ENCODE measurements around the gene ADAM15. TPM values are rescaled to one million over a fixed set of nuclear protein-coding genes. Genes with fewer than 3 reads are reported as not detected.
A peak's percentile ranks its signal among the peaks of the same experiment; 100 is the strongest.

The ADAM15 gene
- total RNA-seq, 1 donor from 2014 or later = 15.7 TPM

- H3K36me3 ChIP-seq = no peaks in the 10 kb centered on the region
- Mint-ChIP-seq H3K4me1 (peaks cover 13% of the 10 kb centered on the region), H3K9me3 (no peaks in the 10 kb centered on the region), H3K4me3 (peak overlapping the region; percentile 34), H3K27ac (peak overlapping the region; percentile 80), H3K27me3 (ENCODE audit: insufficient read depth, low read depth) (peaks cover 12% of the 10 kb centered on the region), H3K36me3 (no peaks in the 10 kb centered on the region)
- no peaks in the 10 kb centered on the region for H3F3A ChIP-seq (ENCODE audit: low read depth)
- H4K20me1 ChIP-seq (ENCODE audit: low read depth) = no peaks in the 10 kb centered on the region
- no peaks in the 10 kb centered on the region for H3K9me3 ChIP-seq (ENCODE audit: low read depth)
- H3K79me2 ChIP-seq (ENCODE audit: low read depth) = no peaks in the 10 kb centered on the region
- no peaks in the 10 kb centered on the region for H3K27me3 ChIP-seq
- peaks cover 12% of the 10 kb centered on the region for H3K4me1 ChIP-seq
- no peak overlapping the region for H3K27ac ChIP-seq
- no peak overlapping the region for H3K9ac ChIP-seq
- H3K4me2 ChIP-seq = no peak overlapping the region
- H3K4me3 ChIP-seq = no peak overlapping the region
- DNase-seq (ENCODE audit: low spot score) = no peak
- no peak overlapping the region for H2AFZ ChIP-seq (replicated peaks)
- TF ChIP-seq EZH2phosphoT487 (IDR thresholded peaks at IDR 0.05) = no peak
- TF ChIP-seq EZH2 (IDR thresholded peaks at IDR 0.05) = no peak
- TF ChIP-seq CTCF (IDR thresholded peaks at IDR 0.05) = no peak
Measured at GRCh38 chr1:155034318-155035208, 16.6 kb upstream of the ADAM15 start.

- H3K27ac ChIP-seq = no peak overlapping the region
- Mint-ChIP-seq H3K36me3 (no peaks in the 10 kb centered on the region), H3K27ac (no peak overlapping the region), H3K4me1 (peaks cover 13% of the 10 kb centered on the region), H3K9me3 (no peaks in the 10 kb centered on the region), H3K27me3 (ENCODE audit: insufficient read depth, low read depth) (peaks cover 12% of the 10 kb centered on the region), H3K4me3 (no peak overlapping the region)
- H4K20me1 ChIP-seq (ENCODE audit: low read depth) = no peaks in the 10 kb centered on the region
- peaks cover 12% of the 10 kb centered on the region for H3K4me1 ChIP-seq
- no peak overlapping the region for H2AFZ ChIP-seq (replicated peaks)
- no peaks in the 10 kb centered on the region for H3K9me3 ChIP-seq (ENCODE audit: low read depth)
- no peak for TF ChIP-seq CTCF (IDR thresholded peaks at IDR 0.05)
- no peak for TF ChIP-seq EZH2 (IDR thresholded peaks at IDR 0.05)
- TF ChIP-seq EZH2phosphoT487 (IDR thresholded peaks at IDR 0.05) = no peak
- H3K27me3 ChIP-seq = no peaks in the 10 kb centered on the region
- no peak overlapping the region for H3K4me3 ChIP-seq
- no peak overlapping the region for H3K9ac ChIP-seq
- H3K36me3 ChIP-seq = no peaks in the 10 kb centered on the region
- no peak for DNase-seq (ENCODE audit: low spot score)
- H3K79me2 ChIP-seq (ENCODE audit: low read depth) = no peaks in the 10 kb centered on the region
- no peaks in the 10 kb centered on the region for H3F3A ChIP-seq (ENCODE audit: low read depth)
- no peak overlapping the region for H3K4me2 ChIP-seq
Measured at GRCh38 chr1:155035936-155036335, 15.2 kb upstream of the ADAM15 start.

GRCh38 chr1:155037043-155037442 is 14.1 kb upstream of the ADAM15 start:
- TF ChIP-seq EZH2phosphoT487 (IDR thresholded peaks at IDR 0.05) = no peak
- no peak for TF ChIP-seq CTCF (IDR thresholded peaks at IDR 0.05)
- TF ChIP-seq EZH2 (IDR thresholded peaks at IDR 0.05) = no peak
- H3K36me3 ChIP-seq = no peaks in the 10 kb centered on the region
- no peaks in the 10 kb centered on the region for H4K20me1 ChIP-seq (ENCODE audit: low read depth)
- Mint-ChIP-seq H3K27ac (no peak overlapping the region), H3K4me1 (peaks cover 13% of the 10 kb centered on the region), H3K4me3 (no peak overlapping the region), H3K9me3 (no peaks in the 10 kb centered on the region), H3K36me3 (no peaks in the 10 kb centered on the region), H3K27me3 (ENCODE audit: insufficient read depth, low read depth) (peaks cover 10% of the 10 kb centered on the region)
- no peak overlapping the region for H3K4me3 ChIP-seq
- no peaks in the 10 kb centered on the region for H3F3A ChIP-seq (ENCODE audit: low read depth)
- H3K79me2 ChIP-seq (ENCODE audit: low read depth) = no peaks in the 10 kb centered on the region
- no peak overlapping the region for H3K27ac ChIP-seq
- no peak overlapping the region for H3K4me2 ChIP-seq
- H3K27me3 ChIP-seq = no peaks in the 10 kb centered on the region
- no peak overlapping the region for H3K9ac ChIP-seq
- H2AFZ ChIP-seq (replicated peaks) = no peak overlapping the region
- DNase-seq (ENCODE audit: low spot score) = no peak
- H3K4me1 ChIP-seq = peaks cover 12% of the 10 kb centered on the region
- no peaks in the 10 kb centered on the region for H3K9me3 ChIP-seq (ENCODE audit: low read depth)

Measured in neural progenitor cell (in vitro differentiated cells).